Left lung (tissue), 10 donors: ENCODE measurements around the gene KNSTRN. TPM values are rescaled to one million over a fixed set of nuclear protein-coding genes. Genes with fewer than 3 reads are reported as not detected.
A peak's percentile ranks its signal among the peaks of the same experiment; 100 is the strongest.

ENCODE experiments used
- ATAC-seq: fragments of 200-7000 bp; cut with Tn5 transposase; one replicate; pipeline ENCODE4 v1.9.1; 2020; ENCODE audit warnings: moderate library complexity
- DNase-seq, 4 donors: peaks; one replicate each; pipeline ENCODE4 v3.0.0-alpha.2; 2013 to 2020
- H3K27ac ChIP-seq, 2 donors: fragments of 200-600 bp; sonication (generic) in 1 of 2; one replicate each; pipeline versions ENCODE4 v1.5.0 to v1.8.0; 2020 to 2021
- H3K27me3 ChIP-seq, 2 donors: fragments of 200-600 bp; sonication (generic) in 1 of 2; one replicate each; pipeline versions ENCODE4 v1.5.0 to v1.8.0; 2020 to 2021
- H3K36me3 ChIP-seq, 2 donors: fragments of 200-600 bp; sonication (generic) in 1 of 2; one replicate each; pipeline versions ENCODE4 v1.5.0 to v1.8.0; 2020 to 2021
- H3K4me1 ChIP-seq, 2 donors: fragments of 200-600 bp; one replicate each; pipeline ENCODE4 v1.8.0; 2021
- H3K4me3 ChIP-seq, 2 donors: fragments of 200-600 bp; sonication (generic) in 1 of 2; one replicate each; pipeline versions ENCODE4 v1.5.0 to v1.8.0; 2020 to 2021; ENCODE audit warnings: mild to moderate bottlenecking in 1 of 2
- H3K9me3 ChIP-seq, 2 donors: fragments of 200-600 bp; sonication (generic) in 1 of 2; one replicate each; pipeline versions ENCODE4 v1.5.0 to v1.8.0; 2020 to 2021
- CTCF ChIP-seq, 2 donors: fragments of 200-600 bp; sonication (generic) in 1 of 2; IDR thresholded peaks; one replicate each; pipeline versions ENCODE4 v1.5.0 to v1.8.0; 2021; ENCODE audit warnings: antibody characterized with exemption in 2 of 2
- intact Hi-C, 2 donors: fragments of 100-400 bp; cut with DNase I; formaldehyde crosslinking; loops; one replicate each; pipeline versions ENCODE4 v1.11.2 to v1.14.2; 2022
- polyA plus RNA-seq, 6 donors: library from polyadenylated mRNA; unstranded; fragments of 120-200 nt; gene quantifications; one replicate each; pipeline ENCODE4 v1.2.1, GENCODE V29; 2013; ENCODE audit not compliant: insufficient read length in 6 of 6
- total RNA-seq, 2 donors: library from RNA; stranded (reverse); fragmentation: NEBNext Ultra II Directional; extraction: Animal tissue kit (Norgen Biotek cat#: 25700); gene quantifications; one replicate each; pipeline ENCODE4 v1.2.1, GENCODE V29; 2021
- donor health status: DM: no; HTN: yes; CAD: no.
- donor health status: DM: no; HTN: no; CAD: no.

Gene KNSTRN
- total and polyA plus RNA-seq, 8 donors: 14.2 to 46.2 (median 30.2) TPM

GRCh38 chr15:40416056-40416455 lies 33.5 kb downstream of the KNSTRN start:
- H3K27ac ChIP-seq: no peak overlapping the region
- H3K27me3 ChIP-seq: no peaks in the 10 kb centered on the region
- H3K36me3 ChIP-seq: peaks cover 4 to 73% of the 10 kb centered on the region in 2 donors
- no peaks in the 10 kb centered on the region for H3K9me3 ChIP-seq
- no peak for TF ChIP-seq CTCF (IDR thresholded peaks at IDR 0.05)
- peaks cover 0 to 10% of the 10 kb centered on the region in 2 donors for H3K4me1 ChIP-seq
- intact Hi-C loops: no loop called here
- ATAC-seq (no peak), DNase-seq (no peak)
- H3K4me3 ChIP-seq: no peak overlapping the region

DNA sequence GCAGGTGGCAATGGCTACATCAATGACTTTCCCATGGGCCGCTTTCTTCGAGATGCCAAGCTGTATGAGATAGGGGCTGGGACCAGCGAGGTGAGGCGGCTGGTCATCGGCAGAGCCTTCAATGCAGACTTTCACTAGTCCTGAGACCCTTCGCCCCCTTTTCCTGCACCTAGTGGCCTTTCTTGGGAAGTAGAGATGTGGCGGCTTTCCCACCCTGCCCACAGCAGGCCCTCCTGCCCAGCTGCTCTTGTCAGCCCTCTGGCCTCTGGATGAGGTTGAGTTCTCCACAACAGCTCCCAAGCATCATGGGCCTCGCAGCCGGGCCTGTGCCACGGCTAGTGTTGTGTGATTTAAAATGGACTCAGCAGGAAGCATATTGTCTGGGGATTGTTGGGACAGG lies 35.6 kb downstream of the KNSTRN start:
- no peak for TF ChIP-seq CTCF (IDR thresholded peaks at IDR 0.05)
- DNase-seq (no peak), ATAC-seq (no peak)
- H3K4me1 ChIP-seq: peaks cover 0 to 22% of the 10 kb centered on the region in 2 donors
- intact Hi-C loops: no loop called here
- no peak overlapping the region for H3K27ac ChIP-seq
- H3K4me3 ChIP-seq: no peak overlapping the region
- no peaks in the 10 kb centered on the region for H3K27me3 ChIP-seq
- H3K9me3 ChIP-seq: no peaks in the 10 kb centered on the region
- H3K36me3 ChIP-seq: peaks cover 0 to 52% of the 10 kb centered on the region in 2 donors

DNA sequence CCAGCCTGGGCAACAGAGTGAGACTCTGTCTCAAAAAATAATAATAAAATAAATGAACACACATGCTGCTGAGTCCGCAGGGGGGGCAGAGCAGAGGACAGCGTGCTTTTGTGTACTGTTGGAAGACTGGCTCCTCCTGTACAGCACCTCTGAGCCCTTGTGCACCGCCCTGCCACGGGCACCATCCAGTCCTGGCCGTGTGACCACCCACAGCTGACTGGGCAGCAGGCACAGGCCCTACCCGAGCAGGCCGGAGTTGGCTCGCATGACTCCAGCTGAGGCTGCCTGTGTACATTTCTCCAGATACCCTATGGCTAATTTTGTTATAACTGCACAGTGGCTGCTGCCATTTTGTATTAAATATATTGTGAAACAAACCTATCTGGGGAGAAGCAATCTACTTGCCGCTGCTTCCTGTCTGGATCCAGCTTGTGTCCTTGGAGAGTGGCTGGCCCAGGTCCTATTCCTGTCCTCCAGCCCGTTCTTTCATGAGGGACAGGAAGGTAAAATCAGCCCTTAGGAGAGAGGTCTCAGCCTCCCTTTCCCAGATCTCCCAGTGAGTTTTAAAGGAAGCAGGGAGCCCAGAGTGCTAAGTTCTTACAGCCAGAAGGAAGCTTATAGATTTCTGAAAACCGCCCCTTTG lies 37.7 kb downstream of the KNSTRN start:
- H3K27me3 ChIP-seq: no peaks in the 10 kb centered on the region
- peaks cover 0 to 22% of the 10 kb centered on the region in 2 donors for H3K4me1 ChIP-seq
- intact Hi-C loops: loop anchor here in 1 of 2 donors (10.0 kb wide), 1 partner anchor 135 kb away; the partner anchor contains the start of gene ANKRD63
- H3K36me3 ChIP-seq: peaks cover 0 to 31% of the 10 kb centered on the region in 2 donors
- H3K9me3 ChIP-seq: no peaks in the 10 kb centered on the region
- H3K27ac ChIP-seq: peak overlapping the region in 1 of 2 donors; percentile 13
- no peak for DNase-seq
- no peak for ATAC-seq
- H3K4me3 ChIP-seq: no peak overlapping the region
- TF ChIP-seq CTCF (IDR thresholded peaks at IDR 0.05): no peak

DNA sequence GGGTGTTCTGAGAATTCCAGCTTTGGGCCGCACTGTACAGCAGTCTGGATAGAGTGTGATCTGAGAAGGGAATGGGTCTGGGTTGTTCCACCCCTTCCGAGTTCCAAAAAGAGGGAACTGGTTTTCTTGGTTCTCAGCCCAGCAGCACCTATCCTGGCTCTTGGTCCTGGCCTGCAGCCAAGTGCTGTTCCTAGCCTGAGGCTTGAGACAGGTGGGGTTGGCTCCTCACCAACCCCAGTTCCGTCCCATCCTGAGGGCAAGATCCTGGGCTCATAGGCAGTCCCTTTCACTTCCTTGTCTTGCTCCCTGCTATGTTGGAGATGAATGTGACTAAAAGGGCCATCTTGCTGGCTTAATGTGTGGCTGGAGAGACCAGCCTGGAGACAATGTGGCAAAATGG lies 38.3 kb downstream of the KNSTRN start:
- Histone ChIP-seq H3K9me3 (no peaks in the 10 kb centered on the region), H3K36me3 (peaks cover 0 to 25% of the 10 kb centered on the region in 2 donors), H3K4me1 (peaks cover 0 to 22% of the 10 kb centered on the region in 2 donors), H3K27ac (no peak overlapping the region), H3K27me3 (no peaks in the 10 kb centered on the region), H3K4me3 (no peak overlapping the region)
- intact Hi-C loops: loop anchor here in 1 of 2 donors (10.0 kb wide), 1 partner anchor 136 kb away; the partner anchor contains the start of gene ANKRD63
- ATAC-seq (peak; percentile 80), DNase-seq (peak in 2 of 4 donors; percentile 81 to 85)
- no peak for TF ChIP-seq CTCF (IDR thresholded peaks at IDR 0.05)

GRCh38 chr15:40421246-40422157 lies 39.0 kb downstream of the KNSTRN start:
- intact Hi-C loops: loop anchor here in 1 of 2 donors (10.0 kb wide), 1 partner anchor 137 kb away; the partner anchor contains the start of gene ANKRD63
- no peaks in the 10 kb centered on the region for H3K9me3 ChIP-seq
- H3K27me3 ChIP-seq: no peaks in the 10 kb centered on the region
- no peak overlapping the region for H3K27ac ChIP-seq
- peak; percentile 89 to 94 for TF ChIP-seq CTCF (IDR thresholded peaks at IDR 0.05)
- H3K4me3 ChIP-seq: no peak overlapping the region
- peaks cover 0 to 22% of the 10 kb centered on the region in 2 donors for H3K4me1 ChIP-seq
- ATAC-seq (peak; percentile 97), DNase-seq (peak in 3 of 4 donors; percentile 76 to 98 (median 85))
- H3K36me3 ChIP-seq: peaks cover 0 to 18% of the 10 kb centered on the region in 2 donors
